ENCODE results near the gene OSER1. TPM values are rescaled to one million over a fixed set of nuclear protein-coding genes. Genes with fewer than 3 reads are reported as not detected.

The OSER1 gene
- total and polyA plus RNA-seq, 2 of the 8 experiments (the other 6 are each of a cell fraction or from before 2014, with no cell fraction given) = 24.5 to 31.8 TPM

DNA sequence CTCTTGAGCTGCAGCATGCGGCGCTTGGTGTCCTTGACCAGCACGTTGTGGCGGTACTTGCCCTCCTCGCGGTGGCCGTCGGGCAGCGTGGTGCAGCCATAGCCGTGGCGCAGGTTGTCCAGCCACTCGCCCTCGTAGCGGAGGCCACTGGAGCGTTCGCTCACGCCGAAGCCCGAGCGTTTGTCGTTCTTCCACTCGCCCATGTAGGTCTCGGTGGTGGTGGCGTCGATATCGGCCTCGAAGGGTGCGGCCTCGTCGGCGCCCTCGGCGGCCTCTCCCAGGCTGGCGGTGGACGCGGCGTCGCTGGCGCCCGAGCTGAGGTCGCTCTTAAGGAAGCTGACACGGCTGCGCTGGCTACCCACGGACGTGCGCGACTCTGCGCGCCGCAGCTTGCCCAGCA lies 50.9 kb downstream of the OSER1 start:
- no peak overlapping the region for H3K56ac ChIP-seq (replicated peaks; ENCODE audit: insufficient read length, low read depth, low read length)
- 95% methylated on average over 28 of the region's 50 CpGs; no CpG with 5 or more reads in 1 of the 2 experiments for WGBS, 2 experiments (ENCODE audit: extremely low coverage in 1 of 2, insufficient coverage in 1 of 2, insufficient read length in 1 of 2, insufficient replicate concordance in 2 of 2, low coverage in 1 of 2, low lambda C conversion rate in 2 of 2, missing lambda C conversion rate in 1 of 2)
- H3K9me3 ChIP-seq (ENCODE audit: insufficient read depth in 2 of 2, low read depth in 1 of 2, low read length in 1 of 2) = no peaks in the 10 kb centered on the region
- no peaks in the 10 kb centered on the region for H3K36me3 ChIP-seq (ENCODE audit: control insufficient read depth in 2 of 4, insufficient read depth in 4 of 4, low read length in 3 of 4)
- H4K5ac ChIP-seq (ENCODE audit: insufficient read length, low read depth, low read length) = no peak overlapping the region
- FAIRE-seq (no peak), DNase-seq (ENCODE audit: low read depth in 1 of 2, low spot score in 2 of 2) (no peak)
- no peak overlapping the region for H3K9ac ChIP-seq (replicated peaks in 1 of 4; ENCODE audit: extremely low read depth in 1 of 4, low read depth in 3 of 4, low read length in 3 of 4)
- no peak overlapping the region for H2BK120ac ChIP-seq (replicated peaks; ENCODE audit: low read depth, low read length)
- H2BK5ac ChIP-seq (ENCODE audit: low read depth, low read length) = no peak overlapping the region
- no peaks in the 10 kb centered on the region for H3K4me1 ChIP-seq (replicated peaks in 1 of 4; ENCODE audit: control insufficient read depth in 3 of 4, insufficient read depth in 4 of 4, low read length in 3 of 4)
- no peak overlapping the region for H3K4me2 ChIP-seq (ENCODE audit: insufficient read depth in 1 of 2, low read depth in 2 of 2, low read length in 2 of 2)
- no peak overlapping the region for H3K27ac ChIP-seq (ENCODE audit: low read depth, low read length)
- H3K4me3 ChIP-seq (ENCODE audit: extremely low read depth in 1 of 4, insufficient read depth in 2 of 4, low read depth in 3 of 4, low read length in 4 of 4) = no peak overlapping the region
- H4K91ac ChIP-seq (replicated peaks; ENCODE audit: insufficient read length, low read length) = no peak overlapping the region
- H2BK15ac ChIP-seq (ENCODE audit: low read length) = no peak overlapping the region
- H2BK20ac ChIP-seq (ENCODE audit: low read length) = no peak overlapping the region
- H3K23ac ChIP-seq (ENCODE audit: insufficient read length) = no peak overlapping the region
- POLR2A ChIA-PET (ENCODE audit: partially characterized antibody) = no interaction called here
- CTCF ChIA-PET (ENCODE audit: partially characterized antibody) = interaction anchor here (1.1 to 1.5 kb wide), 2 partner anchors 16 to 41 kb away, joined by 3 read pairs; no protein-coding TSS in a partner anchor
- no peaks in the 10 kb centered on the region for H3K79me1 ChIP-seq (ENCODE audit: low read depth, low read length)
- no peak overlapping the region for H3K4ac ChIP-seq (replicated peaks; ENCODE audit: insufficient read length, low read depth, low read length)
- no peaks in the 10 kb centered on the region for H3K27me3 ChIP-seq (replicated peaks in 1 of 4; ENCODE audit: control insufficient read depth in 3 of 4, extremely low read depth in 1 of 4, insufficient read depth in 3 of 4, low read length in 3 of 4)
- H4K8ac ChIP-seq (ENCODE audit: extremely low read depth, insufficient read depth, low read length) = no peak overlapping the region; the same call in 1 of the 2 replicates
- TF ChIP-seq HDAC6 (IDR thresholded peaks at IDR 0.05; ENCODE audit: low read depth, low read length) = no peak
- TF ChIP-seq BCL11A (IDR thresholded peaks at IDR 0.05; ENCODE audit: low read depth in 2 of 2, low read length in 2 of 2) = no peak
- TF ChIP-seq SIRT6 (IDR thresholded peaks at IDR 0.05; ENCODE audit: low read length) = no peak
- no peak for TF ChIP-seq SAP30 (IDR thresholded peaks at IDR 0.05; ENCODE audit: insufficient read depth, insufficient replicate concordance, low read length)
- no peak for TF ChIP-seq PHF8 (conservative IDR thresholded peaks at IDR 0.05; ENCODE audit: low read depth, low read length)
- no peak for TF ChIP-seq CHD1 (IDR thresholded peaks at IDR 0.05; ENCODE audit: low read depth, low read length)
- TF ChIP-seq, protein P1, sequence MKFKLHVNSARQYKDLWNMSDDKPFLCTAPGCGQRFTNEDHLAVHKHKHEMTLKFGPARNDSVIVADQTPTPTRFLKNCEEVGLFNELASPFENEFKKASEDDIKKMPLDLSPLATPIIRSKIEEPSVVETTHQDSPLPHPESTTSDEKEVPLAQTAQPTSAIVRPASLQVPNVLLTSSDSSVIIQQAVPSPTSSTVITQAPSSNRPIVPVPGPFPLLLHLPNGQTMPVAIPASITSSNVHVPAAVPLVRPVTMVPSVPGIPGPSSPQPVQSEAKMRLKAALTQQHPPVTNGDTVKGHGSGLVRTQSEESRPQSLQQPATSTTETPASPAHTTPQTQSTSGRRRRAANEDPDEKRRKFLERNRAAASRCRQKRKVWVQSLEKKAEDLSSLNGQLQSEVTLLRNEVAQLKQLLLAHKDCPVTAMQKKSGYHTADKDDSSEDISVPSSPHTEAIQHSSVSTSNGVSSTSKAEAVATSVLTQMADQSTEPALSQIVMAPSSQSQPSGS (IDR thresholded peaks at IDR 0.05; ENCODE audit: low read length) = no peak
- TF ChIP-seq GTF2F1 (IDR thresholded peaks at IDR 0.05; ENCODE audit: borderline replicate concordance, low read depth, low read length) = no peak
- no peaks in the 10 kb centered on the region for H3K79me2 ChIP-seq (ENCODE audit: control insufficient read depth in 1 of 2, insufficient read depth in 2 of 2, low read length in 2 of 2)
- no peak overlapping the region for H2AK5ac ChIP-seq (ENCODE audit: low read depth, low read length)
- no peaks in the 10 kb centered on the region for H4K20me1 ChIP-seq (replicated peaks in 1 of 2; ENCODE audit: control insufficient read depth in 1 of 2, insufficient read depth in 2 of 2, low read length in 2 of 2)
- no peak overlapping the region for H2AFZ ChIP-seq (ENCODE audit: low read length)
- H2BK12ac ChIP-seq (ENCODE audit: low read depth, low read length) = no peak overlapping the region
- no peak overlapping the region for H3K14ac ChIP-seq (ENCODE audit: insufficient read length)
- H3K18ac ChIP-seq (ENCODE audit: extremely low read depth, low read length) = no peak overlapping the region
- peaks cover 9% of the 10 kb centered on the region; the same call in 1 of the 2 replicates for H3K23me2 ChIP-seq (ENCODE audit: low read depth, low read length)
